Stimulated activated CD4-positive, alpha-beta T cell treated with anti-CD3 and anti-CD28 coated beads, Interleukin-1b, Interleukin-23, amount 100 ng/mL, for 4 hours (primary cell): ENCODE results near the gene JMY.

Source experiments
- DNase-seq, 2 donors: peaks; one replicate each; pipeline ENCODE4 v3.0.0-alpha.2; 2020; ENCODE audit warnings: low read depth in 2 of 2

JMY gene

DNA sequence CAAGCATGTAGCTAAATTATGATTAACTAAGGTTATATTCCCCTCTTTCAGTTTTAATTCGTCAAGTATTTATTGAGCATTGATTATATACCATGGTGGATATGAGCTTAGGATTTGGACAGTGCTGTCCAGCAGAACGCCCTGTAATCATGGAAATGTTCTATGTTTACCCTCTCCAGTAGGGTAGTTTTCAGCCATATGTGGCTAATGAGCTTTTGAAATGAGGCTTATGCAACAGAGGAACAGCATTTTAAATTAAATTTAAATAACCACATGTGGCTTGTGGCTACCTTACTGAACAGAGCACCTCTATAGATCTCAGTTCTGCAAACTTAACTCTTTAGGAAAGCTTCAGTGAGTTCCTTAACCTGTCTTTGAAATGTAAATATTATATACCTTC is 59.1 kb downstream of the JMY start:
- DNase-seq: no peak

GRCh38 chr5:79297661-79298060 is 61.7 kb downstream of the JMY start:
- DNase-seq: no peak

- DNase-seq: no peak
Measured at GRCh38 chr5:79301046-79301712, 65.2 kb downstream of the JMY start.

GRCh38 chr5:79302454-79302853 is 66.5 kb downstream of the JMY start:
- DNase-seq: no peak

DNA sequence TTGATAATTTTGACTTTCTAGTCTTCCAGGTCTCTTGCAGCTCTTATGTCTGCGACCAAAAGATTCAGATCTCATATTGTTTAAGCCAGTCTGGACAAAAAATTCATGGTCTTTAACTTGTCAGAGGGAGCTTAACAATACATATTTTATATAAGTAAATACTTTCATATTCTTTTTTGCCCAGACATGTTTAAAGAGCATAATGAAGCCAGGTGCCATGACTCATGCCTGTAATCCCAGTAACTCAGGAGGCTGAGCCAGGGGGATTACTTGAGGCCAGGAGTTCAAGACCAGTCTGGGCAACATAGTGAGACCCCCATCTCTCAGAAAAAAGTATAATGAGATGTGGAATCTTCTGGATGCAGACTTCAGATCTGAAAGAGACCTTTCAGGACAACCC is 69.8 kb downstream of the JMY start:
- DNase-seq: no peak

- DNase-seq: no peak
Measured at GRCh38 chr5:79318935-79319614, 83.1 kb downstream of the JMY start.

DNA sequence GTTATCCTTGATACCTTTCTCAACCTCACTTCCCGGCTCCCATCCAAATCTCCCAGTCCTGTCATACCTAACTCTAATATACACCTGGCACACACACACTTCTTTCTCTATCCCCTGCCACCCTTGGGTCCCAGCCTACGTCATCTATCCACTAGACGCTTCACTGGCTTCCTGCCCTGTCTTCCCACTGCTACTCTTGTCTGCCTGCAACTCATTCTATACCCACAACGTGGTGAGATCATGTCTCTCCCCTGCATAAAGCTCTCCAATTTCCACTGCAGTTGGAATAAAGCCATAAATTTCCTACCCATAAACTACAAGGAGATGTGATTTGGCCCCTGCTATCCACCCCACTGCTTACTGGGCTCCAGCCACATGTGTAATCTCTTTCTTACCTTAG is 93.5 kb downstream of the JMY start:
- no peak for DNase-seq

DNA sequence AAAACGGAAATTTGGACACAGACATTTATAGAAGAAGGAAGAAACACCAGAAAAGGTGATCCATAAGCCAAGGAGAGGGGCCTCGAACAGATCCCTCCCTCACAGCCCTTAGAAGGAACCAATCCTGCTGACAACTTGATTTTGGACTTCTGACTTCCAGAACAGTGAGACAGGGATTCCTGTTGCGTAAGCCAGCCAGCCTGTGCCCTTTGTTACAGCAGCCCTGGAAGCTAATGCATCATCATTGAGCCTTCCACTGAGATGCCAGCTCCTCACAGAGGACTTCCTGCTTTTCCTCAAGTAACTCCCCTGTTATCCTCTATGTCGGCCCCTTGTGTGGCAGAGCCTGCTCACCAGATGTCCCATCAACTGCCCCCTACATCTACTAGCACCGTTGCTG is 94.1 kb downstream of the JMY start:
- no peak for DNase-seq

DNA sequence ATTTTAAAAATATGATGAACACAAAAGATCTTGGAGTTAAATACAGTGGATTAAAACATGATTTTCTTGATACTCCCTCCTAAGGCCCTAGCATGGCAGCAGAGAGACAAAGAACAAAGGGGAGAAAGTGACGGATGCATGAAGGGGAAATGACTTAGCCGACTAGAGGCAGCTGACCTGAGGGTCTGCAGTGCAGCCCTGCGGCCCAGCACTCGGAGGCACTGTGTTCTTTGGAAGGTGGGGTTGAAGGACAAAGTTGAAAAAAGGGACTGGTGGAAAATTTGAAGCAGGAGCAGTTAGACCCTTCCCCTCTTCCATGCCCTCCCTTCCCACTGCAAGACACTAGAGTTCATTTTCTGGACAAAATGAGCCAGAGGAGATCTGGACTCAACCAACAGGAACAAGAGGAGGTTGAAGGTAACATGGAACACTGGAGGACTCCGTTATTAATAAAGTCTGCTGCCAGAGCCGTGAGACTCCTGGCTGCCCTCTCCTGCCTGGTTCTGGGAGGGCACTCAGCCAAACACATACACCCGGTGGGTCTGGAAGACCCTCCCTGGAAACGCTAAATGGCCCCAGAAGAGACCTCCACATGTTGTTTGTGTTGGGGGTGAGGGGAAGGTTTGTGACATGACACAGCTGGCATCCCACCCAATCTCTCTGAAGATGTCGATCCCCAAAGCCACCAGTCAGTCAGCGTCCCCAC is 98.1 kb downstream of the JMY start:
- no peak for DNase-seq

- DNase-seq: no peak
Measured at GRCh38 chr5:79346420-79346824, 110.5 kb downstream of the JMY start.

GRCh38 chr5:79349047-79349446 is 113.1 kb downstream of the JMY start:
- no peak for DNase-seq

GRCh38 chr5:79349881-79350280 is 114.0 kb downstream of the JMY start:
- no peak for DNase-seq

- DNase-seq: no peak
Measured at GRCh38 chr5:79357398-79357797, 121.5 kb downstream of the JMY start.
